ENCODE measurements around the gene CDC42SE2. TPM values are rescaled to one million over a fixed set of nuclear protein-coding genes. Genes with fewer than 3 reads are reported as not detected.

The CDC42SE2 gene
- total and polyA plus RNA-seq, 2 of the 4 experiments (the other 2 are of a cell fraction): 12.5 to 19.4 TPM

GRCh38 chr5:131221888-131222287, 42.0 kb upstream of the CDC42SE2 start:
- Histone ChIP-seq H3K9me1 (ENCODE audit: insufficient read depth, low read length) (0 out of 2 replicates have a peak, but pooled peaks cover 3% of the 10 kb centered on the region), H3K36me3 (ENCODE audit: control insufficient read depth, insufficient read depth, low read length) (no peaks in the 10 kb centered on the region), H4K5ac (ENCODE audit: low read depth, low read length) (no peak overlapping the region), H3K9me3 (ENCODE audit: control insufficient read depth, insufficient read depth, low read length) (no peaks in the 10 kb centered on the region), H4K8ac (ENCODE audit: low read depth in 2 of 2, low read length in 2 of 2) (no peak overlapping the region), H3K79me1 (ENCODE audit: low read depth in 1 of 2, low read length in 2 of 2) (no peaks in the 10 kb centered on the region), H3K27ac (ENCODE audit: insufficient read depth, low read length) (no peak overlapping the region), H2BK15ac (ENCODE audit: low read depth, low read length) (no peak overlapping the region), H3K4me2 (ENCODE audit: low read depth, low read length) (no peak overlapping the region), H2AFZ (replicated peaks; ENCODE audit: low read length, poor library complexity) (no peak overlapping the region), H2BK120ac (ENCODE audit: low read depth, low read length) (no peak overlapping the region), H4K20me1 (ENCODE audit: insufficient read depth, low read length) (no peaks in the 10 kb centered on the region), H2AK9ac (replicated peaks; ENCODE audit: low read depth, low read length, poor library complexity) (no peak overlapping the region), H3K23ac (ENCODE audit: low read depth, low read length) (no peak overlapping the region), H2BK20ac (ENCODE audit: low read depth, low read length) (no peak overlapping the region), H4K91ac (ENCODE audit: insufficient read depth, low read depth, low read length) (no peak overlapping the region), H3K4ac (ENCODE audit: low read depth, low read length) (no peak overlapping the region), H2AK5ac (ENCODE audit: low read depth, low read length) (no peak overlapping the region), H2BK5ac (ENCODE audit: low read depth, low read length, poor library complexity, severe bottlenecking) (no peak overlapping the region), H3K9ac (ENCODE audit: low read depth, low read length) (no peak overlapping the region), H3K4me1 (ENCODE audit: control insufficient read depth, insufficient read depth, low read length) (peaks cover 9% of the 10 kb centered on the region), H3K18ac (ENCODE audit: low read depth, low read length) (no peak overlapping the region), H3K56ac (ENCODE audit: extremely low read depth, insufficient read depth, low read length) (no peak overlapping the region), H3K14ac (replicated peaks; ENCODE audit: low read depth, low read length) (no peak overlapping the region), H3K4me3 (ENCODE audit: insufficient read depth, low read depth, low read length) (no peak overlapping the region), H3K27me3 (ENCODE audit: control insufficient read depth, insufficient read depth, low read length) (no peaks in the 10 kb centered on the region)
- TF ChIP-seq MAZ (IDR thresholded peaks at IDR 0.05; ENCODE audit: borderline replicate concordance, low read depth, low read length) (no peak), BHLHE40 (IDR thresholded peaks at IDR 0.05; ENCODE audit: low read depth, low read length) (no peak; the same call in 1 of the 2 replicates), CTCF (conservative IDR thresholded peaks at IDR 0.05; ENCODE audit: low read depth, low read length) (no peak), CEBPB (IDR thresholded peaks at IDR 0.05; ENCODE audit: low read depth, low read length) (no peak), CHD1 (IDR thresholded peaks at IDR 0.05; ENCODE audit: low read depth, low read length) (no peak), MAFK (IDR thresholded peaks at IDR 0.05; ENCODE audit: low read depth, low read length) (no peak), RCOR1 (IDR thresholded peaks at IDR 0.05; ENCODE audit: insufficient replicate concordance, low read length) (no peak), MXI1 (IDR thresholded peaks at IDR 0.05; ENCODE audit: borderline replicate concordance, low read depth, low read length) (no peak), SMC3 (IDR thresholded peaks at IDR 0.05; ENCODE audit: low read depth, low read length) (no peak)
- ChIA-PET POLR2A (ENCODE audit: unreplicated experiment) (no interaction called here), CTCF (interaction anchor here (0.6 kb wide), 1 partner anchor 67 kb away, joined by 3 read pairs; no protein-coding TSS in a partner anchor)
- 0 out of 2 replicates have a peak, but pooled peaks have one; percentile 30 for ATAC-seq (ENCODE audit: low read depth)
- in situ Hi-C loops (cut with MboI; ENCODE audit: low sequenced_read_pairs) (no loop called here), dilution Hi-C loops (cut with HindIII; ENCODE audit: low sequenced_read_pairs, unreplicated experiment) (no loop called here), intact Hi-C loops (cut with micrococcal nuclease) (no loop called here)
- DNase-seq: peak; percentile 56
- BruUV-seq (replicated peaks): no TSS peak
